Endothelial cell of umbilical vein (primary cell): ENCODE results near the gene CCDC57. TPM values are rescaled to one million over a fixed set of nuclear protein-coding genes. Genes with fewer than 3 reads are reported as not detected.

Experiments
- BruUV-seq: library from RNA; stranded (reverse); fragments of 400-500 nt; replicated peaks from 2 replicates; lab custom pipeline; 2021; lab: Mats Ljungman, UMichigan
- CTCF ChIA-PET: fragments of 300-600, 350-600 bp; sonication (Branson Sonifier 250); formaldehyde crosslinking; loops from one replicate; lab custom pipeline; 2021; ENCODE audit warnings: antibody characterized with exemption, inconsistent platforms; lab: Charles Lee
- POLR2A ChIA-PET: fragments of 300-600, 350-600 bp; sonication (Branson Sonifier 250); formaldehyde crosslinking; loops from one replicate; lab custom pipeline; 2021; ENCODE audit warnings: antibody characterized with exemption, inconsistent platforms; lab: Charles Lee
- DNase-seq: peaks from one replicate; pipeline ENCODE4 v3.0.0-alpha.2; 2011; ENCODE audit warnings: low read depth, low spot score
- FAIRE-seq: peaks from 2 replicates; lab custom pipeline; 2011; peaks lifted over from hg19 to GRCh38; lab: Jason Lieb, UNC
- H2AFZ ChIP-seq: 2 replicates; pipeline ENCODE4 v1.6.0; 2012; ENCODE audit warnings: low read depth, low read length, control low read depth, inconsistent platforms
- H3K27ac ChIP-seq: 2 replicates; pipeline ENCODE4 v1.5.1; 2011; ENCODE audit warnings: low read depth, mild to moderate bottlenecking, control low read depth, low read length, moderate library complexity; ENCODE audit not compliant: insufficient read depth
- H3K27me3 ChIP-seq, 2 experiments: 2 replicates each; pipeline versions ENCODE4 v1.6.0 to v1.6.1; 2011; ENCODE audit warnings: low read length in 2 of 2, mixed read lengths in 1 of 2; ENCODE audit not compliant: control insufficient read depth in 2 of 2, insufficient read depth in 2 of 2
- H3K36me3 ChIP-seq, 2 experiments: 2 replicates in 1 of 2; 3 replicates in 1 of 2; pipeline ENCODE4 v1.5.1; 2011; ENCODE audit warnings: low read length in 2 of 2, mild to moderate bottlenecking in 1 of 2, moderate library complexity in 1 of 2; ENCODE audit not compliant: control insufficient read depth in 2 of 2, insufficient read depth in 2 of 2; ENCODE audit errors: extremely low read depth in 1 of 2
- H3K4me1 ChIP-seq: 3 replicates; pipeline ENCODE4 v1.5.1; 2011; ENCODE audit warnings: mild to moderate bottlenecking, low read length; ENCODE audit not compliant: control insufficient read depth, insufficient read depth; ENCODE audit errors: extremely low read depth
- H3K4me2 ChIP-seq: 2 replicates; pipeline ENCODE4 v1.6.1; 2011; ENCODE audit warnings: low read length, control low read depth, mixed read lengths; ENCODE audit not compliant: insufficient read depth
- H3K4me3 ChIP-seq, 3 experiments: fragments of 200-600 bp in 1 of 3; sonication (generic), shearing (Covaris generic) in 1 of 3; replicated peaks in 1 of 3; 2 replicates each; pipeline ENCODE4 v1.5.1; 2011 to 2016; ENCODE audit warnings: control low read depth in 3 of 3, low read length in 3 of 3, mild to moderate bottlenecking in 2 of 3, inconsistent platforms in 1 of 3, low read depth in 1 of 3, moderate library complexity in 1 of 3; ENCODE audit not compliant: insufficient read depth in 1 of 3
- H3K79me2 ChIP-seq: 2 replicates; pipeline ENCODE4 v1.6.0; 2012; ENCODE audit warnings: low read length, inconsistent platforms; ENCODE audit not compliant: control insufficient read depth, insufficient read depth
- H3K9ac ChIP-seq: replicated peaks from 2 replicates; pipeline ENCODE3; 2011; ENCODE audit warnings: low read length, control low read depth; ENCODE audit not compliant: insufficient read depth; ENCODE audit errors: extremely low read depth
- H3K9me1 ChIP-seq: replicated peaks from 3 replicates; pipeline ENCODE4 v1.6.0; 2011; ENCODE audit warnings: mild to moderate bottlenecking, low read length; ENCODE audit not compliant: control insufficient read depth, insufficient read depth; ENCODE audit errors: extremely low read depth
- H3K9me3 ChIP-seq: replicated peaks from 2 replicates; pipeline ENCODE4 v1.5.1; 2012; ENCODE audit warnings: low read length, inconsistent platforms; ENCODE audit not compliant: control insufficient read depth, insufficient read depth
- H4K20me1 ChIP-seq: replicated peaks from 2 replicates; pipeline ENCODE3; 2011; ENCODE audit warnings: mild to moderate bottlenecking, low read length; ENCODE audit not compliant: control insufficient read depth, insufficient read depth; ENCODE audit errors: extremely low read depth
- CTCF ChIP-seq, 2 donors: IDR thresholded peaks; 1 replicate in 1 of 2; 2 replicates in 1 of 2; pipeline ENCODE4 v1.5.1; 2011; ENCODE audit warnings: low read length in 2 of 2, mild to moderate bottlenecking in 2 of 2, moderate library complexity in 2 of 2, control low read depth in 1 of 2, inconsistent platforms in 1 of 2, low read depth in 1 of 2; ENCODE audit not compliant: insufficient read depth in 1 of 2; ENCODE audit errors: extremely low read depth in 1 of 2
- EZH2 ChIP-seq: IDR thresholded peaks from 2 replicates; pipeline ENCODE4 v1.6.1; 2012; ENCODE audit warnings: borderline replicate concordance, low read depth, mild to moderate bottlenecking, moderate library complexity, low read length, inconsistent platforms; ENCODE audit not compliant: severe bottlenecking
- FOS ChIP-seq: IDR thresholded peaks from 2 replicates; pipeline ENCODE4 v1.6.1; 2011; ENCODE audit warnings: mild to moderate bottlenecking, low read length, moderate library complexity, borderline replicate concordance; ENCODE audit not compliant: insufficient read depth
- GATA2 ChIP-seq: IDR thresholded peaks from 2 replicates; pipeline ENCODE4 v1.7.0; 2011; ENCODE audit warnings: low read depth, mild to moderate bottlenecking, moderate library complexity, mixed read lengths, low read length; ENCODE audit not compliant: insufficient read length, insufficient read depth
- JUN ChIP-seq: IDR thresholded peaks from 2 replicates; pipeline ENCODE4 v1.6.1; 2011; ENCODE audit warnings: borderline replicate concordance, low read depth; ENCODE audit not compliant: insufficient read length, insufficient read depth
- MYC ChIP-seq: IDR thresholded peaks from one replicate; pipeline ENCODE4 v1.6.1; 2011; ENCODE audit warnings: mild to moderate bottlenecking, low read depth, low read length
- POLR2A ChIP-seq: IDR thresholded peaks from 2 replicates; pipeline ENCODE4 v1.6.1; 2012; ENCODE audit warnings: low read depth, mild to moderate bottlenecking, control low read depth, low read length
- POLR2AphosphoS5 ChIP-seq: IDR thresholded peaks from 2 replicates; pipeline ENCODE4 v1.6.1; 2012; ENCODE audit warnings: low read depth, mild to moderate bottlenecking, control low read depth, low read length, moderate library complexity; ENCODE audit not compliant: insufficient read depth
- dilution Hi-C: fragments of 300-500 bp; cut with MboI; formaldehyde crosslinking; loops from one replicate; pipeline ENCODE4 v1.15.0; 2019; ENCODE audit warnings: low sequenced_read_pairs; ENCODE audit not compliant: extremely low pct_ligation_motif_present
- intact Hi-C: fragments of 100-400 bp; cut with micrococcal nuclease; formaldehyde crosslinking; loops from one replicate; pipeline ENCODE4 v1.10.0; 2022
- polyA plus RNA-seq, 4 experiments: library from polyadenylated mRNA; depleted of rRNA in 3 of 4; stranded (reverse) in 3 of 4; unstranded in 1 of 4; fragments of >200 nt; gene quantifications; 2 replicates each; pipeline versions ENCODE4 v1.2.1 to v1.2.3, GENCODE V29; 2011 to 2012; ENCODE audit warnings: missing spikeins in 1 of 4
- total RNA-seq: library from RNA; stranded (reverse); gene quantifications from 2 replicates; pipeline ENCODE4 v1.2.3, GENCODE V29; 2021
- TF ChIP-seq, protein P1 (sequence below): IDR thresholded peaks from 2 replicates; pipeline ENCODE4 v1.6.1; 2011; ENCODE audit not compliant: insufficient read depth, insufficient read length

Gene CCDC57
- total and polyA plus RNA-seq, 2 donors (not counting 3 experiments of a cell fraction or from before 2014, with no cell fraction given): 18.6 to 31.6 TPM

DNA sequence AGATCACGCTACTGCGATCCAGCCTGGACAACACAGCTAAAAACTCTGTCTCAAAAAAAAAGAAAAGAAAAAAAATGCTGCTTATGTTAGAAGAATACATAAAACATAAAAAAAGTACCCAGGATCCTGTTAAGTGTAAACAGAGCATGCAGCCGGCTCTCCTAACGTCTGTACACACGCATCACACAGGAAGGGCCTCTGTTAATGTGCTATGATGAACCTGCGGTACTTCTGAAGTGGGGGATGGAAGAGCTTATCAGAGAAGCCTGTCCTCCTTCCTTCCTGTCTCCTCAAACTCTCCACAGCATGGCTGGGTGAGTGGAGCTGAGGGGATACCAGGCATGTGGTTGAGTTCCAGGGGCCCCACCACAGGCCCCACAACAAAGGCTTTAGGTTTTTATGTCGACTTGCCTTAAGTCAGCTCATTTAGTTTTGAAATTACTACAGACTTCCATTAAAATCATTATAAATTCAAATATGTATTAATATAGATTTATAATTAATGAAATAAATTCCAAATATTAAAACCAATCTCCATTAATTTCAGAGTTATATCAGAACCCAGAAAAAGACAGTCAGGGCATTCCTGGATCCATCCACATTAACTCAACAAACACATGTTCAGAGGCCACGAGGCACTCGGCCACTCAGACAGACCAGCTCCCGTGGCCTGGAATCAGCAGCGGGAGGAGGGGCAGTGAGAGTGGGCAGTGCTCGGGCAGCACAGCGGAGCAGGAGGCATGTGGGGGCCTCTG lies 11.7 kb downstream of the CCDC57 start:
- Histone ChIP-seq H3K4me2 (no peak overlapping the region), H2AFZ (no peak overlapping the region), H3K27me3 (no peaks in the 10 kb centered on the region), H3K36me3 (peaks cover 0 to 6% of the 10 kb centered on the region in 2 experiments), H4K20me1 (no peaks in the 10 kb centered on the region), H3K9me3 (no peaks in the 10 kb centered on the region), H3K27ac (no peak overlapping the region), H3K9ac (no peak overlapping the region), H3K9me1 (no peaks in the 10 kb centered on the region), H3K79me2 (no peaks in the 10 kb centered on the region), H3K4me3 (no peak overlapping the region), H3K4me1 (peaks cover 4% of the 10 kb centered on the region)
- POLR2A ChIA-PET: interaction anchor here (0.6 to 0.9 kb wide), 2 partner anchors 11 to 36 kb away, joined by 3 to 4 read pairs; no protein-coding TSS in a partner anchor
- dilution Hi-C loops (no loop called here), intact Hi-C loops (no loop called here)
- DNase-seq (no peak), FAIRE-seq (no peak)
- BruUV-seq: no TSS peak
- CTCF ChIA-PET: interaction anchor here (0.5 to 1.5 kb wide), 4 partner anchors 11 to 1056 kb away, joined by 3 to 4 read pairs (median 4); no protein-coding TSS in a partner anchor
- TF ChIP-seq MYC: no peak
- TF ChIP-seq JUN: no peak
- no peak for TF ChIP-seq FOS
- TF ChIP-seq POLR2A: no peak
- TF ChIP-seq GATA2: no peak
- TF ChIP-seq CTCF (IDR thresholded peaks at IDR 0.05; ENCODE audit: extremely low read depth in 1 of 2, insufficient read depth in 1 of 2, low read depth in 1 of 2, low read length in 2 of 2): no peak
- TF ChIP-seq, protein P1, sequence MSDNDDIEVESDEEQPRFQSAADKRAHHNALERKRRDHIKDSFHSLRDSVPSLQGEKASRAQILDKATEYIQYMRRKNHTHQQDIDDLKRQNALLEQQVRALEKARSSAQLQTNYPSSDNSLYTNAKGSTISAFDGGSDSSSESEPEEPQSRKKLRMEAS: no peak
- TF ChIP-seq EZH2: no peak
- no peak for TF ChIP-seq POLR2AphosphoS5
